ENCODE data around the gene CCDC191. TPM values are rescaled to one million over a fixed set of nuclear protein-coding genes. Genes with fewer than 3 reads are reported as not detected.

The CCDC191 gene
- total RNA-seq, 1 donor from 2014 or later: 4.9 TPM

GRCh38 chr3:113981803-113982202 is 74.5 kb downstream of the CCDC191 start:
- H3F3A ChIP-seq (ENCODE audit: low read depth): no peaks in the 10 kb centered on the region
- no peaks in the 10 kb centered on the region for H4K20me1 ChIP-seq (ENCODE audit: low read depth)
- Mint-ChIP-seq H3K9me3 (no peaks in the 10 kb centered on the region), H3K4me1 (peaks cover 2% of the 10 kb centered on the region), H3K27ac (no peak overlapping the region), H3K36me3 (peaks cover 23% of the 10 kb centered on the region), H3K4me3 (no peak overlapping the region), H3K27me3 (ENCODE audit: insufficient read depth, low read depth) (no peaks in the 10 kb centered on the region)
- no peak overlapping the region for H3K9ac ChIP-seq
- H3K36me3 ChIP-seq: no peaks in the 10 kb centered on the region
- TF ChIP-seq EZH2 (IDR thresholded peaks at IDR 0.05) (no peak), EZH2phosphoT487 (IDR thresholded peaks at IDR 0.05) (no peak)
- TF ChIP-seq, protein P1, sequence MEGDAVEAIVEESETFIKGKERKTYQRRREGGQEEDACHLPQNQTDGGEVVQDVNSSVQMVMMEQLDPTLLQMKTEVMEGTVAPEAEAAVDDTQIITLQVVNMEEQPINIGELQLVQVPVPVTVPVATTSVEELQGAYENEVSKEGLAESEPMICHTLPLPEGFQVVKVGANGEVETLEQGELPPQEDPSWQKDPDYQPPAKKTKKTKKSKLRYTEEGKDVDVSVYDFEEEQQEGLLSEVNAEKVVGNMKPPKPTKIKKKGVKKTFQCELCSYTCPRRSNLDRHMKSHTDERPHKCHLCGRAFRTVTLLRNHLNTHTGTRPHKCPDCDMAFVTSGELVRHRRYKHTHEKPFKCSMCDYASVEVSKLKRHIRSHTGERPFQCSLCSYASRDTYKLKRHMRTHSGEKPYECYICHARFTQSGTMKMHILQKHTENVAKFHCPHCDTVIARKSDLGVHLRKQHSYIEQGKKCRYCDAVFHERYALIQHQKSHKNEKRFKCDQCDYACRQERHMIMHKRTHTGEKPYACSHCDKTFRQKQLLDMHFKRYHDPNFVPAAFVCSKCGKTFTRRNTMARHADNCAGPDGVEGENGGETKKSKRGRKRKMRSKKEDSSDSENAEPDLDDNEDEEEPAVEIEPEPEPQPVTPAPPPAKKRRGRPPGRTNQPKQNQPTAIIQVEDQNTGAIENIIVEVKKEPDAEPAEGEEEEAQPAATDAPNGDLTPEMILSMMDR (IDR thresholded peaks at IDR 0.05): no peak
- DNase-seq (ENCODE audit: low spot score): no peak
- H3K9me3 ChIP-seq (ENCODE audit: low read depth): no peaks in the 10 kb centered on the region
- H2AFZ ChIP-seq (replicated peaks): no peak overlapping the region
- peaks cover 16% of the 10 kb centered on the region for H3K4me1 ChIP-seq
- no peak overlapping the region for H3K4me3 ChIP-seq
- no peaks in the 10 kb centered on the region for H3K27me3 ChIP-seq
- H3K27ac ChIP-seq: no peak overlapping the region
- H3K79me2 ChIP-seq (ENCODE audit: low read depth): no peaks in the 10 kb centered on the region
- no peak overlapping the region for H3K4me2 ChIP-seq

DNA sequence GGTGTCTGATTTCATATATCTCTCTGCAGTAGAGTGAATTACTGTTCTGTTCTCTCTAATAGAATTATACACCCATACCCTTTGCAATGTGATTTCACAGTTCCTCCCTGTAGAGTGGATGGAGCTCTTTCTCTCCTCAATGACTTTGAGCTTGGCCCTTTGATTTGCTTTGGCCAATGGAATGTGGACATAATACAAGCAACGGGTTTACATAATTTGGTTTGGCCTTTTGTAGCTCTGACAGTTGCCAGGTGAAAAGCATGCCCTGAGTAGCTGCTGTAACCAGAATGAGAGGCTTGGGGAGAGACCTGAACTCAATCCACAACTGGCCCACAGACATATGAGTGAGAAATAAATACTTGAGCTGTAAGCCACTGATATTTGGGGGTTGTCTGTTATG is 76.4 kb downstream of the CCDC191 start:
- H3K27me3 ChIP-seq: no peaks in the 10 kb centered on the region
- no peak overlapping the region for H2AFZ ChIP-seq (replicated peaks)
- Mint-ChIP-seq H3K4me3 (no peak overlapping the region), H3K27me3 (ENCODE audit: insufficient read depth, low read depth) (no peaks in the 10 kb centered on the region), H3K27ac (no peak overlapping the region), H3K36me3 (peaks cover 18% of the 10 kb centered on the region), H3K4me1 (peaks cover 2% of the 10 kb centered on the region), H3K9me3 (no peaks in the 10 kb centered on the region)
- H4K20me1 ChIP-seq (ENCODE audit: low read depth): no peaks in the 10 kb centered on the region
- H3K79me2 ChIP-seq (ENCODE audit: low read depth): no peaks in the 10 kb centered on the region
- no peak overlapping the region for H3K9ac ChIP-seq
- no peak for DNase-seq (ENCODE audit: low spot score)
- peaks cover 8% of the 10 kb centered on the region for H3K4me1 ChIP-seq
- no peak overlapping the region for H3K27ac ChIP-seq
- no peaks in the 10 kb centered on the region for H3K9me3 ChIP-seq (ENCODE audit: low read depth)
- no peaks in the 10 kb centered on the region for H3K36me3 ChIP-seq
- TF ChIP-seq EZH2phosphoT487 (IDR thresholded peaks at IDR 0.05): no peak
- no peak for TF ChIP-seq EZH2 (IDR thresholded peaks at IDR 0.05)
- TF ChIP-seq, protein P1 (IDR thresholded peaks at IDR 0.05): no peak
- H3K4me3 ChIP-seq: no peak overlapping the region
- no peak overlapping the region for H3K4me2 ChIP-seq
- H3F3A ChIP-seq (ENCODE audit: low read depth): no peaks in the 10 kb centered on the region

GRCh38 chr3:113977822-113978221 is 78.5 kb downstream of the CCDC191 start:
- H3F3A ChIP-seq (ENCODE audit: low read depth): no peaks in the 10 kb centered on the region
- H3K9me3 ChIP-seq (ENCODE audit: low read depth): peaks cover 10% of the 10 kb centered on the region
- no peak overlapping the region for H3K4me2 ChIP-seq
- peaks cover 2% of the 10 kb centered on the region for H3K4me1 Mint-ChIP-seq
- no peak overlapping the region for H3K27ac Mint-ChIP-seq
- H3K4me3 ChIP-seq: no peak overlapping the region
- H4K20me1 ChIP-seq (ENCODE audit: low read depth): no peaks in the 10 kb centered on the region
- no peak for DNase-seq (ENCODE audit: low spot score)
- peaks cover 23% of the 10 kb centered on the region for H3K36me3 Mint-ChIP-seq
- no peak overlapping the region for H3K9ac ChIP-seq
- H3K4me1 ChIP-seq: peaks cover 5% of the 10 kb centered on the region
- H3K4me3 Mint-ChIP-seq: no peak overlapping the region
- no peak for TF ChIP-seq EZH2 (IDR thresholded peaks at IDR 0.05)
- TF ChIP-seq EZH2phosphoT487 (IDR thresholded peaks at IDR 0.05): no peak
- TF ChIP-seq, protein P1 (IDR thresholded peaks at IDR 0.05): no peak
- no peaks in the 10 kb centered on the region for H3K36me3 ChIP-seq
- H2AFZ ChIP-seq (replicated peaks): no peak overlapping the region
- peaks cover 16% of the 10 kb centered on the region for H3K9me3 Mint-ChIP-seq
- no peak overlapping the region for H3K27ac ChIP-seq
- no peaks in the 10 kb centered on the region for H3K27me3 Mint-ChIP-seq (ENCODE audit: insufficient read depth, low read depth)
- H3K27me3 ChIP-seq: no peaks in the 10 kb centered on the region
- no peaks in the 10 kb centered on the region for H3K79me2 ChIP-seq (ENCODE audit: low read depth)

Data from neural progenitor cell (in vitro differentiated cells).